GM23338 (cell line): ENCODE data around the gene PHOSPHO1. TPM values are rescaled to one million over a fixed set of nuclear protein-coding genes. Genes with fewer than 3 reads are reported as not detected.
A peak's percentile ranks its signal among the peaks of the same experiment; 100 is the strongest.

Experiments used
- ATAC-seq: fragments of 200-7000 bp; cut with Tn5 transposase; 3 replicates; pipeline ENCODE4 v1.9.1; 2020
- DNase-seq: peaks from one replicate; pipeline ENCODE4 v3.0.0-alpha.2; 2015; ENCODE audit warnings: low spot score
- H2AFZ ChIP-seq: fragments of 200-600 bp; sonication (generic); 2 replicates; pipeline ENCODE4 v1.8.0; 2016; ENCODE audit warnings: antibody characterized with exemption, mild to moderate bottlenecking, moderate library complexity
- H3F3A ChIP-seq: fragments of 200-600 bp; sonication (generic); replicated peaks from 2 replicates; pipeline ENCODE4 v1.8.0; 2017; ENCODE audit warnings: antibody characterized with exemption, mixed run types, low read depth
- H3K27ac ChIP-seq: fragments of 200-600 bp; sonication (generic); 2 replicates; pipeline ENCODE4 v1.6.1; 2016; ENCODE audit warnings: low read depth
- H3K27me3 ChIP-seq: fragments of 200-600 bp; sonication (generic); 2 replicates; pipeline ENCODE4 v1.8.0; 2016; ENCODE audit warnings: mild to moderate bottlenecking, mixed run types, moderate library complexity; ENCODE audit not compliant: insufficient read depth
- H3K36me3 ChIP-seq: fragments of 200-600 bp; sonication (generic); 2 replicates; pipeline ENCODE4 v1.8.0; 2016; ENCODE audit warnings: mild to moderate bottlenecking; ENCODE audit not compliant: insufficient read depth
- H3K4me1 ChIP-seq: fragments of 200-600 bp; sonication (generic); 2 replicates; pipeline ENCODE4 v1.8.0; 2016; ENCODE audit warnings: mild to moderate bottlenecking, moderate library complexity; ENCODE audit not compliant: insufficient read depth
- H3K4me2 ChIP-seq: fragments of 200-600 bp; sonication (generic); 2 replicates; pipeline ENCODE4 v1.7.1; 2017; ENCODE audit warnings: mixed run types
- H3K4me3 ChIP-seq: fragments of 200-600 bp; sonication (generic); 2 replicates; pipeline ENCODE4 v1.6.1; 2016; ENCODE audit warnings: mixed run types
- H3K79me2 ChIP-seq: fragments of 200-600 bp; sonication (generic); replicated peaks from 2 replicates; pipeline ENCODE4 v1.8.0; 2017; ENCODE audit warnings: mild to moderate bottlenecking; ENCODE audit not compliant: insufficient read depth
- H3K9me2 ChIP-seq: fragments of 200-600 bp; sonication (generic); 2 replicates; pipeline ENCODE4 v1.8.0; 2017; ENCODE audit not compliant: insufficient read depth
- H4K20me1 ChIP-seq: fragments of 200-600 bp; sonication (generic); replicated peaks from 2 replicates; pipeline ENCODE4 v1.8.0; 2017; ENCODE audit warnings: mild to moderate bottlenecking; ENCODE audit not compliant: insufficient read depth
- H3K27ac Mint-ChIP-seq: 2 replicates; pipeline ENCODE4 v1.8.0; 2020; ENCODE audit warnings: inconsistent platforms, mild to moderate bottlenecking, moderate library complexity, mixed read lengths
- H3K27me3 Mint-ChIP-seq: 3 replicates; pipeline ENCODE4 v1.8.0; 2022; ENCODE audit warnings: low read depth, mild to moderate bottlenecking, moderate library complexity, mixed read lengths, inconsistent platforms; ENCODE audit not compliant: insufficient read depth, poor library complexity
- H3K36me3 Mint-ChIP-seq: 3 replicates; pipeline ENCODE4 v1.8.0; 2021; ENCODE audit warnings: low read depth, mild to moderate bottlenecking, inconsistent platforms, moderate library complexity, mixed read lengths
- H3K4me1 Mint-ChIP-seq: 3 replicates; pipeline ENCODE4 v1.8.0; 2020; ENCODE audit warnings: mild to moderate bottlenecking, inconsistent platforms, mixed read lengths
- H3K4me3 Mint-ChIP-seq: 3 replicates; pipeline ENCODE4 v1.8.0; 2021; ENCODE audit warnings: moderate library complexity, mild to moderate bottlenecking, inconsistent platforms, mixed read lengths
- H3K9me3 Mint-ChIP-seq: 3 replicates; pipeline ENCODE4 v1.8.0; 2020; ENCODE audit warnings: moderate library complexity, mild to moderate bottlenecking, inconsistent platforms, mixed read lengths
- CTCF ChIP-seq, 2 experiments: fragments of 200-600 bp in 1 of 2; sonication (generic) in 1 of 2; conservative IDR thresholded peaks; 2 replicates each; pipeline versions ENCODE4 v1.5.1 to v1.6.1; 2016 to 2017; ENCODE audit warnings: antibody characterized with exemption in 2 of 2, low read depth in 2 of 2, mild to moderate bottlenecking in 2 of 2, moderate library complexity in 1 of 2
- EZH2 ChIP-seq: fragments of 200-600 bp; sonication (generic); IDR thresholded peaks from one replicate; pipeline ENCODE4 v1.8.0; 2017; ENCODE audit warnings: antibody characterized with exemption, mild to moderate bottlenecking, low read depth; ENCODE audit not compliant: unreplicated experiment
- JUNB ChIP-seq: IDR thresholded peaks from one replicate; pipeline ENCODE4 v1.6.1; 2016; ENCODE audit warnings: antibody characterized with exemption; ENCODE audit not compliant: unreplicated experiment
- POLR2AphosphoS5 ChIP-seq: IDR thresholded peaks from 2 replicates; pipeline ENCODE4 v1.6.1; 2016; ENCODE audit warnings: antibody characterized with exemption, low read depth
- REST ChIP-seq: IDR thresholded peaks from one replicate; pipeline ENCODE4 v1.6.1; 2018; ENCODE audit warnings: antibody characterized with exemption; ENCODE audit not compliant: unreplicated experiment
- ZNF462 ChIP-seq: fragments of 250-450 bp; sonication (Bioruptor Pico); IDR thresholded peaks from 2 replicates; pipeline ENCODE4 v1.5.0; 2020; ENCODE audit warnings: mild to moderate bottlenecking, moderate library complexity
- polyA plus RNA-seq: library from polyadenylated mRNA; unstranded; fragments of >200 nt; fragmentation: Nextera tagmentation; extraction: Ambion mirVana; gene quantifications from 2 replicates; pipeline ENCODE4 v1.2.1, GENCODE V29; 2016
- total RNA-seq: library from RNA; depleted of rRNA; stranded (reverse); fragments of >200 nt; shearing (Covaris generic); gene quantifications from 2 replicates; pipeline ENCODE4 v1.2.3, GENCODE V29; 2014

The PHOSPHO1 gene
- total and polyA plus RNA-seq, 2 experiments from 2014 or later: 0.71 to 2.2 TPM

GRCh38 chr17:49191409-49191916 is 39.1 kb downstream of the PHOSPHO1 start:
- Mint-ChIP-seq H3K4me1 (peaks cover 12% of the 10 kb centered on the region; the same call in 2 of the 3 replicates), H3K9me3 (peaks cover 11% of the 10 kb centered on the region), H3K27ac (peak overlapping the region; percentile 97), H3K4me3 (peak overlapping the region; percentile 94), H3K36me3 (peaks cover 5% of the 10 kb centered on the region; the same call in 2 of the 3 replicates), H3K27me3 (peaks cover 29% of the 10 kb centered on the region)
- Histone ChIP-seq H3K4me1 (peaks cover 9% of the 10 kb centered on the region; the same call in 1 of the 2 replicates), H3K4me2 (peak overlapping the region; percentile 88), H3F3A (peaks cover 5% of the 10 kb centered on the region; the same call in 1 of the 2 replicates), H3K27ac (peak overlapping the region; percentile 91), H2AFZ (peak overlapping the region; percentile 98), H4K20me1 (no peaks in the 10 kb centered on the region), H3K27me3 (no peaks in the 10 kb centered on the region), H3K36me3 (no peaks in the 10 kb centered on the region), H3K4me3 (peak overlapping the region; percentile 94), H3K9me2 (no peaks in the 10 kb centered on the region), H3K79me2 (no peaks in the 10 kb centered on the region)
- no peak for DNase-seq
- no peak for ATAC-seq
- TF ChIP-seq JUNB (no peak), EZH2 (peak; percentile 28), REST (no peak), POLR2AphosphoS5 (no peak), CTCF (conservative IDR thresholded peaks at IDR 0.05; ENCODE audit: low read depth in 2 of 2) (no peak), ZNF462 (CRISPR knock-in tag) (no peak)
